ENCODE data around the gene CLEC19A. TPM values are rescaled to one million over a fixed set of nuclear protein-coding genes. Genes with fewer than 3 reads are reported as not detected.

Gene CLEC19A
- total RNA-seq, 2 donors from 2014 or later, result not detected

DNA sequence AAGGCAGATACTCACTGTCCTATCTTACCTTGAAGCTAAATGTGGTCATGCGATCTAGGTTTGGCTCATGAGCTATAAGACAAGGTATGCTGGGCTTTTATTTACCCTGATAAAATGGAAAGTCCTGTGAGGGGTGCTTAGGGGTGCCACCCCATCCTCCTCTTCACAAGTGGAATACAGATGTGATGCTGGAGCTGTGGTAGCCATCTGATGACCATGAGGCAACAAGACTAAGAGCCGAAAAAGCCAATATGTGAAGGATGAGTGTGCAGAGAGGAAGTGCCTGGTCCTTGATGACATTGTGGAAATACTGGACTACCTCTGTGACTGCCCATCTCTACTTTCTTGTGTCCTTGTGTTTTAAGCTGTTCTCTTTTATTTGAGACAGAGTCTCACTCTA is 74.0 kb downstream of the CLEC19A start:
- intact Hi-C loops (cut with DNase I, micrococcal nuclease), result no loop called here
- DNase-seq (no peak), ATAC-seq (no peak)

Other genes with a start within 250 kb of the CLEC19A start
- 10 to 100 TPM; 25.9 to 29.6 TPM for gene COQ7, start 218.1 kb upstream of the CLEC19A start, total RNA-seq
- 10 to 100 TPM; 40.4 to 42.7 TPM for gene ITPRIPL2, start 171.8 kb upstream of the CLEC19A start, total RNA-seq
- 1 to 10 TPM; 8.4 to 9.1 TPM for gene SYT17, start 117.5 kb upstream of the CLEC19A start, total RNA-seq
- gene TMC5, start 132.2 kb downstream of the CLEC19A start, total RNA-seq, result 100 to 1,000 TPM in 1 of 2 donors, 10 to 100 TPM in 1; 91.2 to 225 TPM
- 100 to 1,000 TPM; 116 to 126 TPM for gene GDE1, start 236.4 kb downstream of the CLEC19A start, total RNA-seq
- 1 to 10 TPM; 9.0 to 9.9 TPM for gene CCP110, start 238.2 kb downstream of the CLEC19A start, total RNA-seq

All from left colon (tissue), 2 donors.